ENCODE results near the gene RASA3.
"Not testable (repeated sequence)": the region's sequence is repeated elsewhere in the genome, so short reads cannot be mapped to it uniquely, and the experiment has no call there.

- not testable (repeated sequence) for TF ChIP-seq CTCF, POLR2A (IDR thresholded peaks at IDR 0.05)
Measured at GRCh38 chr13:114176359-114176902, 44.0 kb upstream of the RASA3 start.

All from right lobe of liver (tissue), 4 donors.